Upper lobe of right lung (tissue), 1 donor: ENCODE results near the gene ATP6AP2. TPM values are rescaled to one million over a fixed set of nuclear protein-coding genes. Genes with fewer than 3 reads are reported as not detected.
A peak's percentile ranks its signal among the peaks of the same experiment; 100 is the strongest.
"Not testable (repeated sequence)": the region's sequence is repeated elsewhere in the genome, so short reads cannot be mapped to it uniquely, and the experiment has no call there.

Source experiments
- ATAC-seq: fragments of 200-7000 bp; cut with Tn5 transposase; one replicate; pipeline ENCODE4 v1.9.1; 2020; ENCODE audit warnings: mild to moderate bottlenecking, moderate library complexity
- DNase-seq: peaks from one replicate; pipeline ENCODE4 v3.0.0-alpha.2; 2020
- H3K27ac ChIP-seq: fragments of 200-600 bp; one replicate; pipeline ENCODE4 v1.8.0; 2022
- H3K27me3 ChIP-seq: fragments of 200-600 bp; one replicate; pipeline ENCODE4 v1.8.0; 2022; ENCODE audit warnings: mild to moderate bottlenecking
- H3K36me3 ChIP-seq: fragments of 200-600 bp; one replicate; pipeline ENCODE4 v1.8.0; 2022
- H3K4me1 ChIP-seq: fragments of 200-600 bp; one replicate; pipeline ENCODE4 v1.8.0; 2022
- H3K4me3 ChIP-seq: fragments of 200-600 bp; one replicate; pipeline ENCODE4 v1.8.0; 2022; ENCODE audit warnings: mild to moderate bottlenecking
- H3K9me3 ChIP-seq: fragments of 200-600 bp; one replicate; pipeline ENCODE4 v1.8.0; 2022
- CTCF ChIP-seq: fragments of 200-600 bp; IDR thresholded peaks from one replicate; pipeline ENCODE4 v1.8.0; 2022; ENCODE audit warnings: antibody characterized with exemption
- intact Hi-C: fragments of 100-400 bp; cut with DNase I; formaldehyde crosslinking; loops from one replicate; pipeline ENCODE4 v1.11.0; 2022
- total RNA-seq: library from RNA; stranded (reverse); fragmentation: NEBNext Ultra II Directional; extraction: Animal tissue kit (Norgen Biotek cat#: 25700); gene quantifications from one replicate; pipeline ENCODE4 v1.2.1, GENCODE V29; 2021
- donor health status: DM: no; HTN: yes; CAD: no; lungs with severe emphysema.

ATP6AP2 gene
- total RNA-seq, 1 donor from 2014 or later: 130 TPM

- Histone ChIP-seq H3K9me3 (no peaks in the 10 kb centered on the region), H3K27me3 (no peaks in the 10 kb centered on the region), H3K27ac (peak overlapping the region; percentile 84), H3K36me3 (no peaks in the 10 kb centered on the region), H3K4me1 (peaks cover 10% of the 10 kb centered on the region), H3K4me3 (peak overlapping the region; percentile 64)
- ATAC-seq (peak; percentile 58), DNase-seq (no peak)
- intact Hi-C loops: no loop called here
- no peak for TF ChIP-seq CTCF
Measured at GRCh38 chrX:40579900-40580536, 752 bp upstream of the ATP6AP2 start.

- no peaks in the 10 kb centered on the region for H3K27me3 ChIP-seq
- H3K4me3 ChIP-seq: peak overlapping the region; percentile 64
- no peaks in the 10 kb centered on the region for H3K36me3 ChIP-seq
- ATAC-seq (no peak), DNase-seq (no peak)
- intact Hi-C loops: no loop called here
- peak overlapping the region; percentile 84 for H3K27ac ChIP-seq
- H3K9me3 ChIP-seq: no peaks in the 10 kb centered on the region
- peaks cover 10% of the 10 kb centered on the region for H3K4me1 ChIP-seq
- TF ChIP-seq CTCF: no peak
Measured at GRCh38 chrX:40581336-40581920, 658 bp downstream of the ATP6AP2 start.

- H3K9me3 ChIP-seq, intact Hi-C loops, H3K27ac ChIP-seq, DNase-seq, H3K27me3 ChIP-seq, H3K36me3 ChIP-seq, ATAC-seq: not testable (repeated sequence)
- Histone ChIP-seq H3K4me3 (peak overlapping the region; percentile 64), H3K4me1 (peaks cover 10% of the 10 kb centered on the region)
Measured at GRCh38 chrX:40582178-40582577, 1.4 kb downstream of the ATP6AP2 start.

GRCh38 chrX:40582811-40583210 lies 2.0 kb downstream of the ATP6AP2 start:
- H3K27ac ChIP-seq: no peak overlapping the region
- intact Hi-C loops: no loop called here
- H3K9me3 ChIP-seq: no peaks in the 10 kb centered on the region
- H3K4me3 ChIP-seq: no peak overlapping the region
- DNase-seq (no peak), ATAC-seq (no peak)
- no peak for TF ChIP-seq CTCF
- H3K36me3 ChIP-seq: no peaks in the 10 kb centered on the region
- H3K4me1 ChIP-seq: peaks cover 10% of the 10 kb centered on the region
- no peaks in the 10 kb centered on the region for H3K27me3 ChIP-seq

GRCh38 chrX:40587623-40588022 lies 6.9 kb downstream of the ATP6AP2 start:
- H3K9me3 ChIP-seq, DNase-seq, H3K27me3 ChIP-seq, ATAC-seq, H3K27ac ChIP-seq, H3K4me1 ChIP-seq, intact Hi-C loops, H3K4me3 ChIP-seq: not testable (repeated sequence)
- peaks cover 13% of the 10 kb centered on the region for H3K36me3 ChIP-seq

- H3K9me3 ChIP-seq, H3K4me3 ChIP-seq, H3K4me1 ChIP-seq, H3K27me3 ChIP-seq, DNase-seq, H3K27ac ChIP-seq, ATAC-seq, intact Hi-C loops: not testable (repeated sequence)
- H3K36me3 ChIP-seq: peaks cover 20% of the 10 kb centered on the region
Measured at GRCh38 chrX:40589616-40590321, 9.0 kb downstream of the ATP6AP2 start.

- DNase-seq (no peak), ATAC-seq (no peak)
- H3K9me3 ChIP-seq: no peaks in the 10 kb centered on the region
- H3K4me3 ChIP-seq: no peak overlapping the region
- no peaks in the 10 kb centered on the region for H3K27me3 ChIP-seq
- peaks cover 33% of the 10 kb centered on the region for H3K36me3 ChIP-seq
- H3K4me1 ChIP-seq: no peaks in the 10 kb centered on the region
- intact Hi-C loops: no loop called here
- TF ChIP-seq CTCF: no peak
- H3K27ac ChIP-seq: no peak overlapping the region
Measured at GRCh38 chrX:40603446-40603845, 22.7 kb downstream of the ATP6AP2 start.
